Nephron progenitor cell (in vitro differentiated cells): ENCODE measurements around the gene MAP7.

Experiments
- DNase-seq: peaks from one replicate; pipeline ENCODE4 v3.0.0; 2021
- H3K27ac Mint-ChIP-seq: 2 replicates; pipeline ENCODE4 v1.8.0; 2021; ENCODE audit warnings: mild to moderate bottlenecking, moderate library complexity, mixed read lengths
- H3K27me3 Mint-ChIP-seq: 2 replicates; pipeline ENCODE4 v1.8.0; 2021; ENCODE audit warnings: mild to moderate bottlenecking, low read depth, mixed read lengths; ENCODE audit not compliant: poor library complexity
- H3K36me3 Mint-ChIP-seq: 2 replicates; pipeline ENCODE4 v1.8.0; 2021; ENCODE audit warnings: low read depth, mixed read lengths
- H3K4me1 Mint-ChIP-seq: 2 replicates; pipeline ENCODE4 v1.8.0; 2021; ENCODE audit warnings: mixed read lengths
- H3K4me3 Mint-ChIP-seq: 2 replicates; pipeline ENCODE4 v1.8.0; 2021; ENCODE audit warnings: mild to moderate bottlenecking, moderate library complexity, mixed read lengths
- H3K9me3 Mint-ChIP-seq: 2 replicates; pipeline ENCODE4 v1.8.0; 2021; ENCODE audit warnings: mild to moderate bottlenecking, moderate library complexity, mixed read lengths
- CTCF ChIP-seq: fragments of 200-600 bp; sonication (generic); IDR thresholded peaks from 2 replicates; pipeline ENCODE4 v1.5.0; 2021; ENCODE audit warnings: antibody characterized with exemption

The MAP7 gene

GRCh38 chr6:136468711-136469110 is 81.5 kb downstream of the MAP7 start:
- Mint-ChIP-seq H3K4me1 (peaks cover 23% of the 10 kb centered on the region), H3K4me3 (no peak overlapping the region), H3K9me3 (no peaks in the 10 kb centered on the region), H3K27me3 (peaks cover 3% of the 10 kb centered on the region), H3K36me3 (no peaks in the 10 kb centered on the region), H3K27ac (no peak overlapping the region)
- no peak for DNase-seq
- no peak for TF ChIP-seq CTCF

- Mint-ChIP-seq H3K4me3 (no peak overlapping the region), H3K36me3 (no peaks in the 10 kb centered on the region)
Measured at GRCh38 chr6:136467186-136467585, 83.0 kb downstream of the MAP7 start.

GRCh38 chr6:136466777-136467176 is 83.4 kb downstream of the MAP7 start:
- peak overlapping the region; percentile 8 for H3K4me3 Mint-ChIP-seq
- no peaks in the 10 kb centered on the region for H3K36me3 Mint-ChIP-seq
- peak overlapping the region; percentile 83 for H3K27ac Mint-ChIP-seq
- TF ChIP-seq CTCF, result no peak
- DNase-seq, result no peak
- no peaks in the 10 kb centered on the region for H3K9me3 Mint-ChIP-seq
- peaks cover 23% of the 10 kb centered on the region for H3K4me1 Mint-ChIP-seq
- peaks cover 7% of the 10 kb centered on the region for H3K27me3 Mint-ChIP-seq

More at GRCh38 chr6:136467186-136467585, 83.0 kb downstream of the MAP7 start:
- peaks cover 6% of the 10 kb centered on the region for H3K27me3 Mint-ChIP-seq
- H3K4me1 Mint-ChIP-seq, result peaks cover 23% of the 10 kb centered on the region
- H3K27ac Mint-ChIP-seq, result peak overlapping the region; percentile 83
- no peak for TF ChIP-seq CTCF
- H3K9me3 Mint-ChIP-seq, result no peaks in the 10 kb centered on the region
- no peak for DNase-seq

- H3K27ac Mint-ChIP-seq, result no peak overlapping the region
Measured at GRCh38 chr6:136465766-136466303, 84.4 kb downstream of the MAP7 start.

GRCh38 chr6:136464874-136465273 is 85.3 kb downstream of the MAP7 start:
- peaks cover 7% of the 10 kb centered on the region for H3K27me3 Mint-ChIP-seq
- no peaks in the 10 kb centered on the region for H3K36me3 Mint-ChIP-seq
- DNase-seq, result no peak
- no peak for TF ChIP-seq CTCF
- no peak overlapping the region for H3K27ac Mint-ChIP-seq
- H3K4me1 Mint-ChIP-seq, result peaks cover 18% of the 10 kb centered on the region
- no peak overlapping the region for H3K4me3 Mint-ChIP-seq
- H3K9me3 Mint-ChIP-seq, result no peaks in the 10 kb centered on the region

More at GRCh38 chr6:136465766-136466303, 84.4 kb downstream of the MAP7 start:
- H3K27me3 Mint-ChIP-seq, result peaks cover 7% of the 10 kb centered on the region
- H3K36me3 Mint-ChIP-seq, result no peaks in the 10 kb centered on the region
- no peak for DNase-seq
- no peak for TF ChIP-seq CTCF
- peaks cover 23% of the 10 kb centered on the region for H3K4me1 Mint-ChIP-seq
- no peaks in the 10 kb centered on the region for H3K9me3 Mint-ChIP-seq
- H3K4me3 Mint-ChIP-seq, result no peak overlapping the region

GRCh38 chr6:136464148-136464547 is 86.1 kb downstream of the MAP7 start:
- H3K4me3 Mint-ChIP-seq, result no peak overlapping the region

More at GRCh38 chr6:136464148-136464547, 86.1 kb downstream of the MAP7 start:
- peaks cover 17% of the 10 kb centered on the region for H3K4me1 Mint-ChIP-seq
- no peak for DNase-seq
- no peaks in the 10 kb centered on the region for H3K36me3 Mint-ChIP-seq
- no peak for TF ChIP-seq CTCF
- peaks cover 4% of the 10 kb centered on the region for H3K27me3 Mint-ChIP-seq
- H3K27ac Mint-ChIP-seq, result no peak overlapping the region
- no peaks in the 10 kb centered on the region for H3K9me3 Mint-ChIP-seq
